ENCODE measurements around the gene C14orf93.

C14orf93 gene

GRCh38 chr14:22996768-22997654 lies 12.9 kb downstream of the C14orf93 start:
- DNase-seq (ENCODE audit: low spot score): no peak
- peak overlapping the region; percentile 10; the same call in 1 of the 2 replicates for H3K27ac ChIP-seq
- ChIA-PET CTCF (interaction anchor here (2.0 to 3.7 kb wide), 2 partner anchors 11 to 72 kb away, joined by 9 to 30 read pairs; no protein-coding TSS in a partner anchor), POLR2A (ENCODE audit: low non-redundant PET) (no interaction called here)
- no peak for TF ChIP-seq CTCF (conservative IDR thresholded peaks at IDR 0.05; ENCODE audit: low read depth)

- no peak for TF ChIP-seq CTCF (conservative IDR thresholded peaks at IDR 0.05; ENCODE audit: low read depth)
Measured at GRCh38 chr14:22995889-22996625, 13.9 kb downstream of the C14orf93 start.

GRCh38 chr14:22994762-22995275 lies 15.1 kb downstream of the C14orf93 start:
- CTCF ChIA-PET: interaction anchor here (0.6 to 3.7 kb wide), 8 partner anchors 9 to 114 kb away, joined by 3 to 30 read pairs (median 8); partner anchors contain the start of gene CDH24
- no peak for DNase-seq (ENCODE audit: low spot score)
- peak overlapping the region; percentile 82 for H3K27ac ChIP-seq
- POLR2A ChIA-PET (ENCODE audit: low non-redundant PET): interaction anchor here (1.0 kb wide), 1 partner anchor 11 kb away, joined by 4 read pairs; no protein-coding TSS in a partner anchor
- TF ChIP-seq CTCF (conservative IDR thresholded peaks at IDR 0.05; ENCODE audit: low read depth): peak; percentile 76

More at GRCh38 chr14:22995889-22996625, 13.9 kb downstream of the C14orf93 start:
- ChIA-PET POLR2A (ENCODE audit: low non-redundant PET) (interaction anchor here (1.0 kb wide), 1 partner anchor 10 kb away, joined by 4 read pairs; no protein-coding TSS in a partner anchor), CTCF (interaction anchor here (0.6 to 3.7 kb wide), 4 partner anchors 10 to 406 kb away, joined by 3 to 30 read pairs (median 6); no protein-coding TSS in a partner anchor)
- peak overlapping the region; percentile 82 for H3K27ac ChIP-seq
- no peak for DNase-seq (ENCODE audit: low spot score)

- H3K27ac ChIP-seq: no peak overlapping the region
- no peak for DNase-seq (ENCODE audit: low spot score)
- ChIA-PET POLR2A (ENCODE audit: low non-redundant PET) (no interaction called here), CTCF (interaction anchor here (1.5 to 2.4 kb wide), 2 partner anchors 13 to 65 kb away, joined by 6 to 9 read pairs; no protein-coding TSS in a partner anchor)
- no peak for TF ChIP-seq CTCF (conservative IDR thresholded peaks at IDR 0.05; ENCODE audit: low read depth)
Measured at GRCh38 chr14:22993517-22993916, 16.4 kb downstream of the C14orf93 start.

GRCh38 chr14:22991852-22992251 lies 18.1 kb downstream of the C14orf93 start:
- no peak for TF ChIP-seq CTCF (conservative IDR thresholded peaks at IDR 0.05; ENCODE audit: low read depth)
- DNase-seq (ENCODE audit: low spot score): no peak
- ChIA-PET CTCF (no interaction called here), POLR2A (ENCODE audit: low non-redundant PET) (no interaction called here)
- H3K27ac ChIP-seq: no peak overlapping the region

- no peak for DNase-seq (ENCODE audit: low spot score)
- peak overlapping the region; percentile 34; the same call in 1 of the 2 replicates for H3K27ac ChIP-seq
- no peak for TF ChIP-seq CTCF (conservative IDR thresholded peaks at IDR 0.05; ENCODE audit: low read depth)
- ChIA-PET CTCF (interaction anchor here (0.6 to 4.3 kb wide), 19 partner anchors 9 to 387 kb away, joined by 3 to 69 read pairs (median 7); partner anchors contain the start of genes CDH24 and RBM23), POLR2A (ENCODE audit: low non-redundant PET) (interaction anchor here (1.1 kb wide), 1 partner anchor 20 kb away, joined by 3 read pairs; no protein-coding TSS in a partner anchor)
Measured at GRCh38 chr14:22987291-22987690, 22.7 kb downstream of the C14orf93 start.

Measured in RWPE1 (cell line).